Left renal cortex interstitium (tissue), 4 donors: ENCODE data around the gene USP44. TPM values are rescaled to one million over a fixed set of nuclear protein-coding genes. Genes with fewer than 3 reads are reported as not detected.
"Not testable (repeated sequence)": the region's sequence is repeated elsewhere in the genome, so short reads cannot be mapped to it uniquely, and the experiment has no call there.

Experiments used
- DNase-seq, 4 donors: peaks; one replicate each; pipeline ENCODE4 v3.0.0-alpha.2; 2013; ENCODE audit warnings: low read depth in 4 of 4, low spot score in 2 of 4, missing footprints in 1 of 4
- polyA plus RNA-seq, 4 donors: library from polyadenylated mRNA; unstranded; fragments of 120-200 nt; gene quantifications; one replicate each; pipeline ENCODE4 v1.2.1, GENCODE V29; 2013; ENCODE audit not compliant: insufficient read length in 4 of 4

Gene USP44
- polyA plus RNA-seq, result 1 to 10 TPM; 1.9 to 2.9 (median 2.0) TPM

DNA sequence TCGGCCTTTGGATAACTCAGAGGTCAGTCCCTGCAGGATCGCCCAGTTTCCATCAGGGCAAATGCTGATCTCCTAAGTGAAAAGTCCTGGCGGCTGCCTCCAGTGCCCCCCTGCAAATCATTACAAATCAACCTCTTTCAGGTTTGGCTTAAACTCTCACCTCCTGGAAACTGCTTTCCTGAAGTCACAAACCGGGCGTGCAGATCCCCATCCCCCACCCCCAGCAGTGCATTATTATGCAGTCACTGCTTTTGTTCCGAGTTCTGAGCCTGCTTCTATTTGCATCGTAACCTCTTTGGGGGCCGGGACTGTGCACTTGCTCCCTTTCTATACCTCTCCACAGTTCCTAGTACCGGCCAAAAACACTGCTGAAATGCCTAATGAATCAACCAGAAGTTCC is at the start of gene USP44:
TSS of gene USP44 (minus strand) at position 172 of the 400 bp plus-strand sequence. CDS start 17,220 bp downstream, outside the sequence.
- no peak for DNase-seq

DNA sequence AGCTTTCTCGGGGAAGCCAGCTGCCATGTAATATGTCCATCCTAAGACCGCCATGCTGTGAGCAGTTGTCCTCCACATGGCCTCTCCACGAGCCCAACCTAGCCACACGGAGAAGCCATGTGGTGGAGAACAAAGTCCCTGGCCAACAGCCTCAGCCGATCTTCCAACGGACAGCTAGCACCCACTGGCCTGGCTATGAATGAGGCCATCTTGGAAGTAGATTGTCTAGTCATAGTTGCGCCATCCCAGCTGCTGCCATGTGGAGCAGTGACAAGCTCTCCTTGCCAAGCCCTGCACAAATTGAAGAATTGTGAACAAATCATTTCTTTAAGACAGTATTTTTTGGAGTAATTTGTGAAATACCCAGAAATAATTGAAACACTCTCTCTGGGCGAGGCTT is 49.3 kb upstream of the USP44 start:
- no peak for DNase-seq

DNA sequence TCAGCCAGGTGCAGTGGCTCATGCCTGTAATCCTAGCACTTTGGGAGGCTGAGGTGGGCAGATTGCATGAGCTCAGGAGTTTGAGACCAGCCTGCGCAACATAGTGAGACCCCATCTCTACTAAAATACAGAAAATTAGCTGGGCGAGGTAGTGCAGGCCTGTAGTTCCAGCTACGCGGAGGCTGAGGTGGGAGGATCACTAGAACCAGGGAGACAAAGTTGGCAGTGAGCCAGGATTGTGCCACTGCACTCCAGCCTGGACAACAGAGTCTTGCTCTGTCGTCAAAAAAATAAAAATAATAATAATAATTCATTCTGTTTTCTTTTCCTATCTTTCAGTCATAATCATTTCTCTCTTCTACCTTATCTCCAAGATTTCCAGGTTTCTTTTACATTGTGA is 48.6 kb upstream of the USP44 start:
- no peak for DNase-seq

DNA sequence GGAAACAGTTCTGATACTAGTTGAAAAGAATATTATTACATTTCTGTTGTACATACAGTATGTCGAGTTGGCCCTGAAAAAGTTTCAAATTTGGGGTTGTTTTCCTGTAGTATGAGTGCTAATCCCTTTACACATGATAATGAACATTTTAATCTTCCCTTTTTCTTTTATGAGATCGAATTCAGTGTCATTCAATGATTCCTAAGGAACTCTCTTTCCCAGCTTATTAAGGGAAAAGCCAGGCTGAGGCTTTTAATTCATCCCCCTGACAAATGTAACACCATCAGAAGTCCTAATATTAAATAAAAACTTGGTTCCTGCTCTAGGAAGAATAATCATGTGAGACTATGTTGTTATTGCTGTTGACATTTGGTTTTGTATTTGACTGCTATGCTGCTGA is 42.9 kb upstream of the USP44 start:
- no peak for DNase-seq

DNA sequence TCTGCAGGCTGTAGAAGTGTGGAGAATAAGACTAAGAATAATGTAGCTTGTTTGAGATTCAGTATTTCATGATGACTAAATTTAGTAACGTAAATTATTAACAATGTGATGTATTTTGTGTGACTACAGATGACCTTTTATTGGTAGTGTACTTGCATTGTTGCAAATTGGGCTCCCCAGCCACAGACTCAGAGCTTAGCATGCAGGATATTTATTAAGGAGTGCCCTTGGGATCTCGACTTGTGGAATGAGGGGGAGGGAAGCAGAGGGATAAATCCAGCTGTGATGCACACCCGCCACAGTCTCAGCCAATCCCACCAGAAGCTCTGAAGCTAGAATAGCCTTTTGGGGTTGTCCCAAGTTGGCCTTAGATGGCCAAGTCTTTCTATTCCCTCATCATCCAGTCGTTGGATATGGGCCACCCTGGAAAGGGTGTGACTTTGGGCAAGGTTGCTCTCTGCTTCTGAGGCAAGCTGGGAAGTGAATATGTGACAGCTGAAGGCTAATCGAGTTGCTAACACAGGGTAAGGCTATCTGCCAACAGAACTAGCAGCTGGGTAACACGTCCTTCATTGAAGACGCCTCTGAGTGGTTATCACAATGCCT is 42.1 kb upstream of the USP44 start:
- no peak for DNase-seq

DNA sequence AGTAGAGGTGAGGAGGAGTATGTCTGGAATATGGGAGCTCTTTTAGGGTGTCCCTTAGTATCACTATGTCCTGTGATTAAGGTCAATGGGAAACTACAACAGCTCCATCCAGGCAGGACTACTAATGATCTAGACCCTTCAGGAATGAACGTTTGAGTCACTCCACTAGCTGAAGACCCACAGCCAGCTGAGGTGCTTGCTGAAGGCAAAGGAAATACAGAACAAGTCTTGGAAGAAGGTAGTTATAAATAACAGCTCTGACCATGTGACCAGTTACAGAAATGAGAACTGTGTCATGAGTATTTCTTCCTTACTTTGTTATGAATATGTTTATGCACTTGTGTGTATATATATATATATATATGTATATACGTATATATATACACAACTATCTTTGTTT is 40.5 kb upstream of the USP44 start:
- no peak for DNase-seq

DNA sequence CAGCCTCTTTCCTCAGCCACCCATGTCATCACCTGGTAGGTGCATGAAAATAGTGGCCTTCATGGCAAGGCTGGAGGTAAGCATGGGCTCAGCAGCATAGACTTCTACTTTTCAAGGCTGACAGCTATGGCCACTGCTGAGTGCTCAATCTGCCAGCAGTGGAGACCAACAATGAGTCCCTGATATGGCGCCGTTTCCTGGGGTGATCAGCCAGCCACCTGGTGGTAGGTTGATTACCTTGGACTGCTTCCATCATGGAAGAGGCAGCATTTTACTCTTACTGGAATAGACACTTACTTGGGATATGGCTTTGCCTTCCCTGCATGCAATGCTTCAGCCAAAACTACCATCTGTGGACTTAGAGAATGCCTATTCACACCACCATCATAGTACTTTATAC is 39.5 kb upstream of the USP44 start:
- DNase-seq, result no peak

DNA sequence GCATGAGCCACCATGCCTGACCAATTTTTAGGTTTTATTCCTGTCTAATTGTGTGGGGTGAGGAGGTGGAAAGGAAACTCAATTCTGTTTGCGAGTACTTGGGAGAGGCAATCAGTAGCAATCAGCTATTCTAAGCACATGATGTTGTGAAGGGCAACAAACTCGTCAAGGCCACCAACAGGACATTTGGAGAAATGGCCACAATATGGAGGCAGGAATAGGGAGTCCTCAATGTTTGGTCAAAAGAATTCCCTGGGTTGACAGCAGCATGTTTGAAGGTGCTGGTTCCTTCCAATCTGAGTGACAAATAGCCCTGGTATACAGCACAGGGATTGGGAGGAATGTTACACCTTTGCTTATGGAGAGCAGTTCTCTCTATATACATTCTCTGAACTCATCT is 32.7 kb upstream of the USP44 start:
- no peak for DNase-seq

DNA sequence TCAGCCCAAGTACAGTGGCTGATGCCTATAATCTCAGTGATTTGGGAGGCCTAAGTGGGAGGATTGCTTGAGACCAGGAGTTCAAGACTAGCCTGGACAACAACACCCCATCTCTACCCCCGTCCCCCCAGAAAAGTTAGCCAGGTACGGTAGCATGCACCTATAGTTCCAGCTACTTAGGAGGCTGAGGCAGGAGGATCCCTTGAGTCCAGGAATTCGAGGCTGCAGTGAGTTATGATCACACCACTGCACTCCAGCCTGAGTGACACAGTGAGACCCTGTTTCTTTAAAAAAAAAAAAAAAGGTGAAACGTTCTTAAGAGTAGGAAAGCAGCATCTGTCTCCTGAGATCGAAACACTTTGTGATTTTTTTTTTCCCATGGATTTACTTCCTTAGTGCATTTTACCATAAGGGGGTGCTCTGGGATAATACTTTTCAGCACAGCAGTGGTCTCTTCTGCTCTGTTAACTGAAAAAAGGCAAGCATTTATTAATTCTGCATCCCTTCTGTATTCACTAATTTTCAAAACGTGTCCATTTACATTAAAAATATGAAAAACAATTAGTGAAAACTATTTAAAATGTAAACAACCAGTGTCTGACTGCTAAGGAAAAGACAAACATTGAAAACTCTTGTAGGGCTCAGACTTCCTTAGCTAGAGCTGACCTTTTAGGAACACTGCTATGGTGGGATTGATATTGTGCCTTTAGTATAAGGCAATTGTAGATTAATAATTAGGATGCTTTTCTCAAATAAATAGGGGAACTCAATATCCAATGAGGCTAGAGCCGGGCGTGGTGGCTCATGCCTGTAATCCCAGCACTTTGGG is 31.2 kb upstream of the USP44 start:
- DNase-seq, result peak in 1 of 4 donors; percentile 40

DNA sequence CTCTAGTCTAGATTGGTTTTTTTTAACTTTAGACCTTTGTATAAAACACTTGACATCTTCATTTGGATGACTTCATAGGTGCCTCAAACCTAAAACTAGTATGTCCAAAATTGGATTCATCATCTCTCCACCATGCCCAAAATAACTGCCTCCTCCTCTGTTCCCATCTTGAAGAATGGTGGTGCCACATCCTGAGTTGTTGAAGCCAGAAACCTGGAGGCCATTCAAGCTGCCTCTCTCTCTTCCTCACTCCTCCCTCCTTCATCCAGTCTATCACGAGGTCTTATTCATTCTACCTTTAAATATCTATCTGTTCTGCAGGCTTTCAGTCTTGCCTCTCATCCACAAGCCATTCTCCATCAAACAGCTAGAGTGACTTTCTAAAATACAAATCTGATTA is 26.5 kb upstream of the USP44 start:
- DNase-seq, result no peak

DNA sequence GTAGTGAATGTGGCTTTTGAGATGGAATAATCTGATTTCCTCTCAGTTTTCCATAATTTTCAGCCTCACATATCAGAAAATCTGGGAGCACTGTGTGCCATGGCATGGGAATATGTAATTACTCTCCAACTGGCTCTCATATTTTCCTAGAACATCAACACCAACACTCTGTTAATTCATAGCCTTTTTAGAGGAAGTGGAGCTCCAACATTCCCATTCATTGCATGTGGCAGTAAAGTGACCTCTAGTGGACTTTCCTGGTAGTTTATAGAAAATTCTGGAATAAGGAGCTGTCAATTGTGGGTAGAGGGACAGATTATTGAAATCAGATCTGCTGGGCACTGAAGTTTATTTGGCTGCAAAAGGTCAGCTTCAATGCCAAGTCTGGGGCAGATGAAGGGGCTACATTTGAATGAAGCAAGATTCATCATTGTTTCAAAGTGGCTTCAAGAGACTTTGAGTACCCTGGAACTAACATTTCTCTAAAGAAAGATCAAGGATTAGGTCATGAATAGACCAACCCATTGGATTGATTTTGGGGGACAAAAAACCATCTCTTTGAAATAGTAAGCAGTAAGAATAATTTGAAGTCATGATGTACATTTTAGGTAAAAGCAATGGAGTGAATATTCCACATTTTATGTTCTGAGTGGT is 23.6 kb upstream of the USP44 start:
- DNase-seq, result peak in 1 of 4 donors; percentile 40

DNA sequence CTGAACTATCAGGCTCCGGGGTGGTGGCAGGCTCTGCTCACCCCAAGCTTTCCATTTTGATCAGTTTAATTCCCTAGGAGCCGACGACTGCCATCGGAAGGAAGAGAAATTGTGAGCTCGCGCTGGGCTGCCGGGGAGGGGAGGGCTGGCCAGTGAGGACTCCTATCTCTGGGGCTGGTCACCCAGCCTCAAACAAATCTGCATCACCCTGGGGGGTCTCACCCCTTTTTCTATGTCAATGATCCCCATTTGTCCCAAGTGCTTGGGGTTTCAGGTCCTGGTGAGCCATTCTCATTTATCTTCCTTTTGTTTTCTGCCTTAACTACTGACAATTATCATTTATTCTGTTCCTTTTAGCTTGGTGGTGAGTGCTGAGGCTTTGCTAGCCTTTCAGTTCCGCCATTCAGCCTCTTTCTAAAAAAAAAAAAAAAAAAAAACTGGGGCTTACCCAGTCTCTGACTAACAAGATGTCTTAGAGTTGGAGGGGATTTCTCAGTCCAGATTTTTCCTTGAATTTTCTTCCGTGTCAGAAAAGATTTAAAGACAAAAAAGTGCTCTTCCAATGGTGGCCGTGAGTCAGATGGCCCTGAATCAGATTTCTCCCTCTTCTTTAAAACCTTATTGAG is 22.8 kb upstream of the USP44 start:
- no peak for DNase-seq

DNA sequence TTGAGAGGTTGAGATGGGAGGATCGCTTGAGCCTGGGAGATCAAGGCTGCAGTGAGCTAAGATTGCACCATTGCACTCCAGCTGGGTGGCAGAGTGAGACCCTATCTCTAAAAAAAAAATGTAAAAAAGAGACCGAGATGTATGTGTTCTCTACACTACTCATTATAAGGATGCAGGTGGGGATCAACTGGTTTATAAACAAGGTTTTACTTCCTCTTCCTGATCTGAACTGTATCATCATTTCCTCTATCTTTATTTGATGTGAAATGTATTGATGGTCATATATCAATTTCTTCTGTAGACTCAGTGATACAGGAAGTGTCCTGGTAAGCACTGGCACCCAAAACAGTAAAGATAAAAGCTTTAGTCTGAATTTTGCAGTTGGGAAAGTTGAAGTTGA is 20.1 kb upstream of the USP44 start:
- DNase-seq, result no peak

DNA sequence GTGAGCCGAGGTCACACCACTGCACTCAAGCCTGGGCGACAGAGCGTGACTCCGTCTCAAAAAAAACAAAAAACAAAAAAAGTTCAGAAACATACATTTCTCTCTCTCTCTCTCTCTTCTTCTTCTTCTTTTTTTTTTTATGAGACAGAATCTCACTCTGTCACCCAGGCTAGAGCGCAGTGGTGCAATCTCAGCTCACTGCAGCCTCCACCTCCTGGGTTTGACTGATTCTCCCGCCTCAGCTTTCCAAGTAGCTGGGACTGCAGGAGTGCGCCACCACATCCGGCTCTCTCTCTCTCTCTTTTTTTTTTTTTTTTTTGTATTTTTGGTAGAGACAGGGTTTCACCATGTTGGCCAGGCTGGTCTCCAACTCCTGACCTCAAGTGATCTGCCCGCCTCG is 16.8 kb upstream of the USP44 start:
- not testable (repeated sequence) for DNase-seq

DNA sequence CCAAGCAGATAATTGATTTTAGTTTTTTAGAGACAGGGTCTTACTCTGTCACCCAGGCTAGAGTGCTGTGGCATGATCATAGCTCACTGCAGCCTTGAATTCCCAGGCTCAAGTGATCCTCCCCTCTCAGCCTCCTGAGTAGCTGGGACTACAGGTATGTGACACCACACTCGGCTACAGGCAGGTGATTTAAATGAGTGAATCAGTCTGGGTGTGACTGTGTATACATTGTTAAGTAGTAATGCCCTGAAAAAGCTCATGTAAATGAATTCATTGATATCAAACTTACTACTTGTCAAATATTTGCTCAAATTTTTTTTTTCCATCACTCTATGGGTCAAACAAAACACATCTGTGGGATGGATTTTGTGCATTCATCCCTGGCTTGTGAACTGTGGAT is 6.3 kb upstream of the USP44 start:
- DNase-seq, result no peak

DNA sequence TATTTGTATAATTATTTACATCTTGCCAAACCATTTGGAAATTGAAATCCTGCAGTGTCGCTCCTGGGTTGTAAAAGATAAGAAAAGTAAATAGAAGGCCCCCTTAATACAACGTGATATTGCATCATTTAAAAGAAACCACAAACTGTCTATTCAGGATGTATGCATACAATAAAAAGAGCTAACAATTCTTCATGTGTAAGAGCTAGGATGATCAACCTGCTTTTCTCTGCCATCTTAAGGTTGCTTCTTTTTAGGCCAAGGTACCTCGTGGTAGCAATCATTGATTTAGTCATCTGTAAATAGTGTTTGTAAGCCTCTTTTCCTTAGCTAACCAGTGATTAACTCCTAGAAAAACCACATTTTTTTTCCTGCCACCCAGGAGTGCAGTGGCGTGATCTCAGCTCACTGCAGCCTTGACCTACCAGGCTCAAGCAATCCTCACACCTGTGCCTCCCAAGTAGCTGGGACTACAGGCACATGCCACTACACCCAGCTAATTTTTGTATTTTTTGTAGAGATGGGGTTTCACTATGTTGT is 3.3 kb upstream of the USP44 start:
- DNase-seq, result no peak

DNA sequence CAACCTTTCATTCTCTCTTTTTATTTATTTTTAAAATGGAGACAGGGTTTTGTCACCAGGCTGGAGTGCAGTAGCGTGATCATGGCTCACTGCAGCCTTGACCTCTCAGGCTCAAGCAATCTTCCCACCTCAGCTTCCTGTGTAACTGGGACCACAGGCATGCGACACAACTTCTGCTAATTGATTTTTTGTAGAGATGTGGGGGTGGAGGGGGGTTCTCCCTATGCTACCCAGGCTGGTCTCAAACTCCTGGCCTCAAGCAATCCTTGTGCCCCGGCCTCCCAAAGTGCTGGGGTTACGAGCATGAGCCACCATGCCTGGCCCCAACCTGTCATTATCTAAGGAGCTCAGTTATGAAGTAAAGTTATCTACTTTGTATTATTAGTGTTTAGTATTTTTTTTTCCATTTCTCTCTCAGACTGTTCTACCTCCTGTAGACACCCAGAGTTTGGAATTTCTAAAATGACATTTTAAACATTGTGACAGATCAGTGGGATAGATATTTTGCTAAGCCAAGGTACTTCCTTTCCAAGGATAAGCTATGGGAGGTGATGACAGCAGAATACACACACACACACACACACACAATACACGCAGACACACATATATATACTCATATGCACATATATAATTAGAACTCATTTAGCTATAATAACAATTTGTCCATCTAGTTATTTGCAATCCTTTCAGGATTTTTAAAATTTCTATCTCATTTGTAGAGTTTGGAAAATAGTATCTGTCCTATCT is 2.1 kb upstream of the USP44 start:
- no peak for DNase-seq

DNA sequence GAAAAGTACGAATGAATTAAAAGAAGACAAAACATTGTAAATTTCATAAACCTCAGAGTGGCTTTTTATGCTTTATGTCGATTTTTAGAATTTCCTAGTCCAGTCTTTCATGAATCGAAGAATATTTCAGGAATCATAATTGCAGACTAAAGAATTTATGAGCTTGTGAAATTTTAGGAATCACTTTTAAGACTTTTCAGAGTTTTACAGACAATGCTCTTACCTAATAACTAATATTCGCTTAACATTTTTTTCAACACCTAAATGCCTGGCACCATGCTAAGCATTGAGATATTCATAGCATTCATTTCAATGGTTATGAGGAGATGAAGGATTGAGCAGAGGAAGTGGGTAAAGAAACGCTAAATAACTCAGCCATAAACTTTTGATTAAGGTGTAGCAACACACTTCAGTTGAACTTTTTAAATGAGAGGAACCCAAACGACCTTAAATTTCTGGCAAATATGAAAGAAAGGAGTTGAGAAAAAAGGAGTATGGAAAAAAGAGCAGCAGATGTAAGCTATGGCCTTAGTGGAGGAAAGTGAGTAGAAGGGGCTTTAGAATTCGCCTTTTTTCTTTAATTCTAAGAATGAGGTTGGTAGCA is 739 bp upstream of the USP44 start:
- no peak for DNase-seq

DNA sequence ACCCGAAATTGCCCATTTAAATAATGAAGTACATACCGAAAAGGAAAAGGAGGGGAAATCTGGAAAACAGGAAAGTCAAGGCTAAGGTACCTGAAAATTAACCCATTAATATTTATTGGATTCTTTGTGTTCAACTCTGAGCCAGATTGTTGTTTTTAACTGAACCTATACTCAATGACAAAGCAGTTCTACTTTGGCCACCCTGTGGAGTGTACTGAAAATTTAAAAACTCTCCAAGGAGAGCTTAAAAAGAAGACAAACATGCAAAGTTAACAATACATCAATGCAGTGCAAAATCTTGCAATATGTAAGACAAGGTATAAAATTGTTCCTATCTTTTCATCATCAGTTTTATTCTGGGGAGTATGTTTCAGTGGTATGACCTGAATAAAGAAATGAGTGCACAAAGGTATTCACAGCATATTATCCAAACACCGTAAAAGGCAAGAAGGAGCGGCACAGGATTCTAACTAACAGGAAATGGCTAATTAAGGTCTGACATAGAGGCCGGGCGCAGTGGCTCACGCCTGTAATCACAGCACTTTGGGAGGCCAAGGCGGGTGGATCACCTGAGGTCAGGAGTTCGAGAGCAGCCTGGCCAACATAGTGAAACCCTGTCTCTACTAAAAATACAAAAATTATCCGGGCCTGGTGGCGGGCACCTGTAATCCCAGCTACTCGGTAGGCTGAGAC is 1.7 kb downstream of the USP44 start:
- no peak for DNase-seq
